GM12878 (cell line): ENCODE measurements around the gene IREB2. TPM values are rescaled to one million over a fixed set of nuclear protein-coding genes. Genes with fewer than 3 reads are reported as not detected.

Experiments
- ATAC-seq: fragments of 200-7000 bp; cut with Tn5 transposase; 3 replicates; pipeline ENCODE4 v1.9.1; 2020; ENCODE audit warnings: mild to moderate bottlenecking, moderate library complexity
- BruUV-seq: library from RNA; stranded (reverse); fragments of 400-500 nt; replicated peaks from 2 replicates; lab custom pipeline; 2021; lab: Mats Ljungman, UMichigan
- CTCF ChIA-PET: fragments of 300-600 bp; sonication (Branson Sonifier 250); formaldehyde crosslinking; extraction: SDS; loops from one replicate; lab custom pipeline; 2021; ENCODE audit warnings: inconsistent platforms; lab: Yijun Ruan, JAX
- POLR2A ChIA-PET: fragments of 350-600 bp; formaldehyde crosslinking; extraction: SDS; loops from one replicate; lab custom pipeline; 2021; ENCODE audit warnings: inconsistent platforms; lab: Charles Lee
- RAD21 ChIA-PET: fragments of 300-600 bp; sonication (Branson Sonifier 250); formaldehyde crosslinking; loops from one replicate; lab custom pipeline; 2023; ENCODE audit warnings: antibody characterized with exemption; ENCODE audit not compliant: unreplicated experiment; lab: Charles Lee
- SMC1A ChIA-PET: fragments of 300-600 bp; sonication (Branson Sonifier 250); formaldehyde crosslinking; loops from one replicate; lab custom pipeline; 2023; ENCODE audit not compliant: unreplicated experiment, uncharacterized antibody; lab: Charles Lee
- DNase-seq: peaks from one replicate; pipeline ENCODE4 v3.0.0-alpha.2; 2011; ENCODE audit warnings: low read depth, low spot score
- FAIRE-seq: peaks from 3 replicates; lab custom pipeline; 2011; peaks lifted over from hg19 to GRCh38; lab: Jason Lieb, UNC
- H2AFZ ChIP-seq: 2 replicates; pipeline ENCODE4 v1.6.0; 2011; ENCODE audit warnings: low read depth, low read length, control low read depth; ENCODE audit not compliant: control insufficient read depth
- H3K27ac ChIP-seq: 2 replicates; pipeline ENCODE4 v1.5.1; 2011; ENCODE audit warnings: control low read depth; ENCODE audit not compliant: control insufficient read depth, insufficient read depth
- H3K27me3 ChIP-seq, 2 experiments: replicated peaks in 1 of 2; 2 replicates each; pipeline versions ENCODE4 v1.6.0 to v1.6.1; 2011; ENCODE audit warnings: low read length in 1 of 2; ENCODE audit not compliant: control insufficient read depth in 2 of 2, insufficient read depth in 2 of 2
- H3K36me3 ChIP-seq, 2 experiments: 2 replicates each; pipeline ENCODE4 v1.5.1; 2011; ENCODE audit warnings: low read length in 1 of 2; ENCODE audit not compliant: control insufficient read depth in 2 of 2, insufficient read depth in 2 of 2
- H3K4me1 ChIP-seq: 2 replicates; pipeline ENCODE4 v1.6.1; 2011; ENCODE audit warnings: mild to moderate bottlenecking, low read length, moderate library complexity, mixed read lengths; ENCODE audit not compliant: control insufficient read depth, insufficient read depth
- H3K4me2 ChIP-seq: 2 replicates; pipeline ENCODE4 v1.6.0; 2011; ENCODE audit warnings: control low read depth; ENCODE audit not compliant: control insufficient read depth, insufficient read depth
- H3K4me3 ChIP-seq: fragments of 200-600 bp; sonication (generic); 2 replicates; pipeline ENCODE4 v1.5.1; 2016
- H3K79me2 ChIP-seq: 2 replicates; pipeline ENCODE4 v1.6.0; 2011; ENCODE audit warnings: low read length; ENCODE audit not compliant: control insufficient read depth, insufficient read depth
- H3K9ac ChIP-seq: 2 replicates; pipeline ENCODE4 v1.8.0; 2011; ENCODE audit warnings: low read length, control low read depth, mixed read lengths; ENCODE audit not compliant: control insufficient read depth, insufficient read depth
- H3K9me3 ChIP-seq: replicated peaks from 3 replicates; pipeline ENCODE4 v1.5.1; 2011; ENCODE audit warnings: mild to moderate bottlenecking, low read length; ENCODE audit not compliant: control insufficient read depth, insufficient read depth
- H4K20me1 ChIP-seq: 2 replicates; pipeline ENCODE4 v1.6.0; 2011; ENCODE audit not compliant: control insufficient read depth, insufficient read depth
- ASH2L ChIP-seq: fragments of 300-600, 200-600 bp; sonication (generic); IDR thresholded peaks from 2 replicates; pipeline ENCODE4 v1.6.1; 2017; ENCODE audit warnings: low read depth, mild to moderate bottlenecking, borderline replicate concordance
- BHLHE40 ChIP-seq, 2 experiments: fragments of 450-650 bp in 1 of 2; IDR thresholded peaks; 2 replicates each; pipeline ENCODE4 v1.6.1; 2011 to 2017; ENCODE audit warnings: low read depth in 2 of 2, borderline replicate concordance in 1 of 2, improper control_type of control experiment in 1 of 2, low read length in 1 of 2, mild to moderate bottlenecking in 1 of 2
- CHD4 ChIP-seq: fragments of 200-600 bp; sonication (generic); IDR thresholded peaks from 2 replicates; pipeline ENCODE4 v1.6.1; 2016; ENCODE audit warnings: mild to moderate bottlenecking
- IKZF2 ChIP-seq, 2 experiments: fragments of 450-650 bp; IDR thresholded peaks; 2 replicates each; pipeline ENCODE4 v1.6.1; 2017; ENCODE audit warnings: mild to moderate bottlenecking in 2 of 2, moderate library complexity in 2 of 2
- NR2F1 ChIP-seq: fragments of 450-650 bp; conservative IDR thresholded peaks from 2 replicates; pipeline ENCODE4 v1.6.1; 2017; ENCODE audit warnings: mild to moderate bottlenecking
- RBBP5 ChIP-seq: fragments of 200-600 bp; sonication (generic); conservative IDR thresholded peaks from 2 replicates; pipeline ENCODE4 v1.6.1; 2016
- SIX5 ChIP-seq: IDR thresholded peaks from 2 replicates; pipeline ENCODE4 v1.6.1; 2011; ENCODE audit warnings: mild to moderate bottlenecking, low read depth, low read length, moderate library complexity; ENCODE audit not compliant: severe bottlenecking
- SMC3 ChIP-seq: IDR thresholded peaks from 2 replicates; pipeline ENCODE4 v1.6.1; 2011; ENCODE audit warnings: low read length, improper control_type of control experiment, borderline replicate concordance
- ZBED1 ChIP-seq: IDR thresholded peaks from 2 replicates; pipeline ENCODE4 v1.6.1; 2016; ENCODE audit warnings: borderline replicate concordance
- ZBTB4 ChIP-seq: fragments of 450-650 bp; formaldehyde crosslinking; IDR thresholded peaks from 2 replicates; pipeline ENCODE4 v1.4.0; 2022; ENCODE audit warnings: mild to moderate bottlenecking, moderate library complexity
- ZSCAN29 ChIP-seq: fragments of 450-650 bp; IDR thresholded peaks from 2 replicates; pipeline ENCODE4 v1.6.1; 2017; ENCODE audit warnings: mild to moderate bottlenecking, moderate library complexity
- WGBS: methylation state at CpG from one replicate; pipeline ENCODE4 v1.1.6; 2016; ENCODE audit warnings: low lambda C conversion rate; ENCODE audit not compliant: insufficient replicate concordance, insufficient coverage; ENCODE audit errors: missing lambda C conversion rate; 5-methylcytosine and 5-hydroxymethylcytosine counted together
- in situ Hi-C: fragments of 300-500 bp; cut with MboI; formaldehyde crosslinking; loops from 9 replicates; pipeline ENCODE4 v1.14.3; 2018; ENCODE audit warnings: mixed read lengths
- intact Hi-C: fragments of 100-400 bp; cut with micrococcal nuclease; formaldehyde crosslinking; loops from one replicate; pipeline ENCODE4 v1.14.2; 2022; ENCODE audit not compliant: unreplicated experiment
- polyA plus RNA-seq, 11 experiments: library from polyadenylated mRNA; depleted of rRNA in 4 of 11; unstranded in 6 of 11; stranded (reverse) in 5 of 11; fragments of >200 nt; fragmentation: Nextera tagmentation in 4 of 11; fragmentation: Illumina TruSeq in 1 of 11; extraction: Ambion mirVana in 4 of 11; extraction: Trizol in 1 of 11; gene quantifications; 1 replicate in 1 of 11; 2 replicates in 10 of 11; pipeline versions ENCODE4 v1.2.1 to v1.2.3, GENCODE V29; 2011 to 2016; ENCODE audit warnings: inconsistent platforms in 2 of 11, missing spikeins in 2 of 11, low read depth in 1 of 11
- total RNA-seq, 4 experiments: library from RNA; depleted of rRNA in 3 of 4; stranded (reverse); fragments of >200 nt in 3 of 4; fragmentation: Illumina TruSeq in 1 of 4; extraction: Trizol in 1 of 4; gene quantifications; 2 replicates each; pipeline versions ENCODE4 v1.2.1 to v1.2.3, GENCODE V29; 2013 to 2021
- TF ChIP-seq, protein P1 (sequence below): fragments of 450-650 bp; IDR thresholded peaks from 2 replicates; pipeline ENCODE4 v1.6.1; 2017; ENCODE audit warnings: mild to moderate bottlenecking
- TF ChIP-seq, protein P2 (sequence below): fragments of 150-350 bp; IDR thresholded peaks from 2 replicates; pipeline ENCODE4 v1.6.1; 2014; ENCODE audit warnings: mild to moderate bottlenecking, low read depth, low read length
- TF ChIP-seq, protein P3 (sequence below), 3 experiments: IDR thresholded peaks in 2 of 3; conservative IDR thresholded peaks in 1 of 3; 2 replicates each; pipeline ENCODE4 v1.5.1; 2011; ENCODE audit warnings: low read depth in 3 of 3, low read length in 3 of 3, mild to moderate bottlenecking in 3 of 3, control low read depth in 2 of 3, moderate library complexity in 2 of 3, inconsistent platforms in 1 of 3, mixed read lengths in 1 of 3; ENCODE audit not compliant: control insufficient read depth in 2 of 3, insufficient read depth in 1 of 3; ENCODE audit errors: extremely low read depth in 1 of 3

The IREB2 gene
- total and polyA plus RNA-seq, 10 of the 15 experiments (the other 5 are each of a cell fraction or from before 2014, with no cell fraction given), result 13.0 to 52.4 (median 24.4) TPM

- POLR2A ChIA-PET, result interaction anchor here (0.6 kb wide), 1 partner anchor 47 kb away, joined by 4 read pairs; no protein-coding TSS in a partner anchor
- CTCF ChIA-PET, result interaction anchor here (0.6 to 10.6 kb wide), 34 partner anchors 9 to 512 kb away, joined by 3 to 175 read pairs (median 3); partner anchors contain the start of genes CHRNA5, IREB2 and SKIC8
- WGBS, result 17% methylated on average over 12 of the region's 12 CpGs
- Histone ChIP-seq H3K9ac (no peak overlapping the region), H3K9me3 (no peaks in the 10 kb centered on the region), H3K27me3 (no peaks in the 10 kb centered on the region), H3K4me2 (no peak overlapping the region), H4K20me1 (no peaks in the 10 kb centered on the region), H3K4me1 (no peaks in the 10 kb centered on the region), H3K36me3 (no peaks in the 10 kb centered on the region), H2AFZ (no peak overlapping the region), H3K27ac (no peak overlapping the region), H3K4me3 (no peak overlapping the region), H3K79me2 (no peaks in the 10 kb centered on the region)
- RAD21 ChIA-PET, result interaction anchor here (0.7 to 2.3 kb wide), 11 partner anchors 15 to 310 kb away, joined by 3 to 8 read pairs (median 6); partner anchors contain the start of gene IREB2
- in situ Hi-C loops, result no loop called here
- no peak for DNase-seq
- intact Hi-C loops, result loop anchor here (1.0 to 5.0 kb wide), 2 partner anchors 114 to 310 kb away; no protein-coding TSS in a partner anchor
- no TSS peak for BruUV-seq
- ATAC-seq, result peak; percentile 90
- SMC1A ChIA-PET, result interaction anchor here (0.6 to 4.4 kb wide), 11 partner anchors 12 to 308 kb away, joined by 3 to 31 read pairs (median 3); no protein-coding TSS in a partner anchor
- FAIRE-seq, result peak; percentile 96
- no peak for TF ChIP-seq BHLHE40 (IDR thresholded peaks at IDR 0.05; ENCODE audit: borderline replicate concordance in 1 of 2, low read depth in 2 of 2, low read length in 1 of 2)
- no peak for TF ChIP-seq ZBTB4 (CRISPR knock-in tag)
- no peak for TF ChIP-seq ZBED1
- no peak for TF ChIP-seq IKZF2 (IDR thresholded peaks at IDR 0.05)
- TF ChIP-seq RBBP5, result no peak
- no peak for TF ChIP-seq CHD4
- peak; percentile 44 for TF ChIP-seq NR2F1
- TF ChIP-seq, protein P1, sequence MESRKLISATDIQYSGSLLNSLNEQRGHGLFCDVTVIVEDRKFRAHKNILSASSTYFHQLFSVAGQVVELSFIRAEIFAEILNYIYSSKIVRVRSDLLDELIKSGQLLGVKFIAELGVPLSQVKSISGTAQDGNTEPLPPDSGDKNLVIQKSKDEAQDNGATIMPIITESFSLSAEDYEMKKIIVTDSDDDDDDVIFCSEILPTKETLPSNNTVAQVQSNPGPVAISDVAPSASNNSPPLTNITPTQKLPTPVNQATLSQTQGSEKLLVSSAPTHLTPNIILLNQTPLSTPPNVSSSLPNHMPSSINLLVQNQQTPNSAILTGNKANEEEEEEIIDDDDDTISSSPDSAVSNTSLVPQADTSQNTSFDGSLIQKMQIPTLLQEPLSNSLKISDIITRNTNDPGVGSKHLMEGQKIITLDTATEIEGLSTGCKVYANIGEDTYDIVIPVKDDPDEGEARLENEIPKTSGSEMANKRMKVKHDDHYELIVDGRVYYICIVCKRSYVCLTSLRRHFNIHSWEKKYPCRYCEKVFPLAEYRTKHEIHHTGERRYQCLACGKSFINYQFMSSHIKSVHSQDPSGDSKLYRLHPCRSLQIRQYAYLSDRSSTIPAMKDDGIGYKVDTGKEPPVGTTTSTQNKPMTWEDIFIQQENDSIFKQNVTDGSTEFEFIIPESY, result no peak
- TF ChIP-seq, protein P2, sequence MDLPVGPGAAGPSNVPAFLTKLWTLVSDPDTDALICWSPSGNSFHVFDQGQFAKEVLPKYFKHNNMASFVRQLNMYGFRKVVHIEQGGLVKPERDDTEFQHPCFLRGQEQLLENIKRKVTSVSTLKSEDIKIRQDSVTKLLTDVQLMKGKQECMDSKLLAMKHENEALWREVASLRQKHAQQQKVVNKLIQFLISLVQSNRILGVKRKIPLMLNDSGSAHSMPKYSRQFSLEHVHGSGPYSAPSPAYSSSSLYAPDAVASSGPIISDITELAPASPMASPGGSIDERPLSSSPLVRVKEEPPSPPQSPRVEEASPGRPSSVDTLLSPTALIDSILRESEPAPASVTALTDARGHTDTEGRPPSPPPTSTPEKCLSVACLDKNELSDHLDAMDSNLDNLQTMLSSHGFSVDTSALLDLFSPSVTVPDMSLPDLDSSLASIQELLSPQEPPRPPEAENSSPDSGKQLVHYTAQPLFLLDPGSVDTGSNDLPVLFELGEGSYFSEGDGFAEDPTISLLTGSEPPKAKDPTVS, result no peak
- no peak for TF ChIP-seq ASH2L
- no peak for TF ChIP-seq SIX5
- TF ChIP-seq, protein P3, sequence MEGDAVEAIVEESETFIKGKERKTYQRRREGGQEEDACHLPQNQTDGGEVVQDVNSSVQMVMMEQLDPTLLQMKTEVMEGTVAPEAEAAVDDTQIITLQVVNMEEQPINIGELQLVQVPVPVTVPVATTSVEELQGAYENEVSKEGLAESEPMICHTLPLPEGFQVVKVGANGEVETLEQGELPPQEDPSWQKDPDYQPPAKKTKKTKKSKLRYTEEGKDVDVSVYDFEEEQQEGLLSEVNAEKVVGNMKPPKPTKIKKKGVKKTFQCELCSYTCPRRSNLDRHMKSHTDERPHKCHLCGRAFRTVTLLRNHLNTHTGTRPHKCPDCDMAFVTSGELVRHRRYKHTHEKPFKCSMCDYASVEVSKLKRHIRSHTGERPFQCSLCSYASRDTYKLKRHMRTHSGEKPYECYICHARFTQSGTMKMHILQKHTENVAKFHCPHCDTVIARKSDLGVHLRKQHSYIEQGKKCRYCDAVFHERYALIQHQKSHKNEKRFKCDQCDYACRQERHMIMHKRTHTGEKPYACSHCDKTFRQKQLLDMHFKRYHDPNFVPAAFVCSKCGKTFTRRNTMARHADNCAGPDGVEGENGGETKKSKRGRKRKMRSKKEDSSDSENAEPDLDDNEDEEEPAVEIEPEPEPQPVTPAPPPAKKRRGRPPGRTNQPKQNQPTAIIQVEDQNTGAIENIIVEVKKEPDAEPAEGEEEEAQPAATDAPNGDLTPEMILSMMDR (IDR thresholded peaks at IDR 0.05 in 2 of 3, conservative IDR thresholded peaks at IDR 0.05 in 1 of 3; ENCODE audit: control insufficient read depth in 2 of 3, extremely low read depth in 1 of 3, insufficient read depth in 1 of 3, low read depth in 3 of 3, low read length in 3 of 3), result peak; percentile 90 to 94 (median 94)
- no peak for TF ChIP-seq ZSCAN29
- TF ChIP-seq SMC3, result peak; percentile 83; the same call in 1 of the 2 replicates
Measured at GRCh38 chr15:78422571-78423340, 15.3 kb upstream of the IREB2 start.
